ENCODE results near the gene TRIM75.
"Not testable (repeated sequence)": the region's sequence is repeated elsewhere in the genome, so short reads cannot be mapped to it uniquely, and the experiment has no call there.

DNA sequence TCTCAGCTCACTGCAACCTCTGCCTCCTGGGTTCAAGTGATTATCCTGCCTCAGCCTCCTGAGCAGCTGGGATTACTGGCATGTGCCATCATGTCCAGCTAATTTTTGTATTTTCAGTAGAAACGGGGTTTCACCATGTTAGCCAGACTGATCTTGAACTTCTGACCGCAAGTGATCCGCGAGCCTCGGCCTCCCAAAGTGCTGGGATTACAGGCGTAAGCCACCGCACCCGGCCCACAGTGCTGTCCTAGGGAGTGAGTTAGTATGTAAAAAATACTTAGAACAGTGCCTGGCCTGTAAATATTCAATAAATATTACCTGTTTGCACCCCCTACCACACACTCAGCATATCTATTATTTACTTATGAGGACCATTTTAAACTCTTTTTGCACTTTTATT lies 38.5 kb downstream of the TRIM75 start:
- TF ChIP-seq, protein P1, sequence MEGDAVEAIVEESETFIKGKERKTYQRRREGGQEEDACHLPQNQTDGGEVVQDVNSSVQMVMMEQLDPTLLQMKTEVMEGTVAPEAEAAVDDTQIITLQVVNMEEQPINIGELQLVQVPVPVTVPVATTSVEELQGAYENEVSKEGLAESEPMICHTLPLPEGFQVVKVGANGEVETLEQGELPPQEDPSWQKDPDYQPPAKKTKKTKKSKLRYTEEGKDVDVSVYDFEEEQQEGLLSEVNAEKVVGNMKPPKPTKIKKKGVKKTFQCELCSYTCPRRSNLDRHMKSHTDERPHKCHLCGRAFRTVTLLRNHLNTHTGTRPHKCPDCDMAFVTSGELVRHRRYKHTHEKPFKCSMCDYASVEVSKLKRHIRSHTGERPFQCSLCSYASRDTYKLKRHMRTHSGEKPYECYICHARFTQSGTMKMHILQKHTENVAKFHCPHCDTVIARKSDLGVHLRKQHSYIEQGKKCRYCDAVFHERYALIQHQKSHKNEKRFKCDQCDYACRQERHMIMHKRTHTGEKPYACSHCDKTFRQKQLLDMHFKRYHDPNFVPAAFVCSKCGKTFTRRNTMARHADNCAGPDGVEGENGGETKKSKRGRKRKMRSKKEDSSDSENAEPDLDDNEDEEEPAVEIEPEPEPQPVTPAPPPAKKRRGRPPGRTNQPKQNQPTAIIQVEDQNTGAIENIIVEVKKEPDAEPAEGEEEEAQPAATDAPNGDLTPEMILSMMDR (conservative IDR thresholded peaks at IDR 0.05): not testable (repeated sequence)
- not testable (repeated sequence) for TF ChIP-seq EZH2 (IDR thresholded peaks at IDR 0.05; ENCODE audit: low read depth)
